MM.1S (cell line): Measurements from ENCODE around the gene BANP.

Experiments
- EZH2 ChIP-seq: fragments of 300-600 bp; sonication (generic); optimal IDR thresholded peaks from 2 replicates; pipeline ENCODE3; 2017; ENCODE audit warnings: low read depth, mild to moderate bottlenecking, antibody characterized with exemption, low read length, mixed read lengths
- TF ChIP-seq, protein P1 (sequence below): fragments of 300-600 bp; sonication (generic); IDR thresholded peaks from 2 replicates; pipeline ENCODE4 v1.5.1; 2016; ENCODE audit warnings: antibody characterized with exemption, low read length, mixed read lengths

DNA sequence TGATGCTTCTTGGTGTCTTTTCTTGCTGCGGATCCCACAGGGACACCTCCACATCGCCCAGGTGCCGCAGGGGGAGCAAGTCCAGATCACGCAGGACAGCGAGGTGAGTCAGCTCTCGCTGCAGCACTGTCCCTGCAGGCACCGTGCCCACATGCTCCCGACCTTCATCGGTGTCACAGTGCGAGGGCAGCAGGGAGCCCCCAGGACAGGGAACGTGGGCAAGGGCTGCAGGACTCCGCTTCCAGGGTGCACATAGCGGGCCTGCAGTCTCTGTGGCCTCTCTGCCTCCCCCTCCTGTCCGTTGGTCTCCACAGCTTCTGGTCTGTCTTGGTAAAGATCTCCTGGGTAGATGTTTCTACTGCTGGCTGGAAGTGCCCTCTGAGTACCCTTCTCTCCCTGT lies 84.1 kb downstream of the BANP start:
- TF ChIP-seq EZH2 = no peak
- TF ChIP-seq, protein P1, sequence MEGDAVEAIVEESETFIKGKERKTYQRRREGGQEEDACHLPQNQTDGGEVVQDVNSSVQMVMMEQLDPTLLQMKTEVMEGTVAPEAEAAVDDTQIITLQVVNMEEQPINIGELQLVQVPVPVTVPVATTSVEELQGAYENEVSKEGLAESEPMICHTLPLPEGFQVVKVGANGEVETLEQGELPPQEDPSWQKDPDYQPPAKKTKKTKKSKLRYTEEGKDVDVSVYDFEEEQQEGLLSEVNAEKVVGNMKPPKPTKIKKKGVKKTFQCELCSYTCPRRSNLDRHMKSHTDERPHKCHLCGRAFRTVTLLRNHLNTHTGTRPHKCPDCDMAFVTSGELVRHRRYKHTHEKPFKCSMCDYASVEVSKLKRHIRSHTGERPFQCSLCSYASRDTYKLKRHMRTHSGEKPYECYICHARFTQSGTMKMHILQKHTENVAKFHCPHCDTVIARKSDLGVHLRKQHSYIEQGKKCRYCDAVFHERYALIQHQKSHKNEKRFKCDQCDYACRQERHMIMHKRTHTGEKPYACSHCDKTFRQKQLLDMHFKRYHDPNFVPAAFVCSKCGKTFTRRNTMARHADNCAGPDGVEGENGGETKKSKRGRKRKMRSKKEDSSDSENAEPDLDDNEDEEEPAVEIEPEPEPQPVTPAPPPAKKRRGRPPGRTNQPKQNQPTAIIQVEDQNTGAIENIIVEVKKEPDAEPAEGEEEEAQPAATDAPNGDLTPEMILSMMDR = no peak
